Activated naive CD8-positive, alpha-beta T cell (primary cell): ENCODE results near the gene HHAT.
"Not testable (repeated sequence)": the region's sequence is repeated elsewhere in the genome, so short reads cannot be mapped to it uniquely, and the experiment has no call there.

Experiments
- H3K27ac Mint-ChIP-seq: one replicate; pipeline ENCODE4 v1.8.0; 2021; ENCODE audit warnings: mixed read lengths
- H3K27me3 Mint-ChIP-seq: one replicate; pipeline ENCODE4 v1.8.0; 2021; ENCODE audit warnings: mixed read lengths
- H3K36me3 Mint-ChIP-seq: one replicate; pipeline ENCODE4 v1.8.0; 2021; ENCODE audit warnings: mixed read lengths
- H3K4me1 Mint-ChIP-seq: one replicate; pipeline ENCODE4 v1.8.0; 2021; ENCODE audit warnings: low read depth, mixed read lengths
- H3K4me3 Mint-ChIP-seq: one replicate; pipeline ENCODE4 v1.8.0; 2021; ENCODE audit warnings: mild to moderate bottlenecking, mixed read lengths
- H3K9me3 Mint-ChIP-seq: one replicate; pipeline ENCODE4 v1.8.0; 2021; ENCODE audit warnings: low read depth, mixed read lengths

The HHAT gene

GRCh38 chr1:210332233-210332632, 3.5 kb downstream of the HHAT start:
- no peaks in the 10 kb centered on the region for H3K27me3 Mint-ChIP-seq
- H3K9me3 Mint-ChIP-seq, result no peaks in the 10 kb centered on the region
- no peak overlapping the region for H3K4me3 Mint-ChIP-seq
- H3K27ac Mint-ChIP-seq, result peak overlapping the region; percentile 47
- no peaks in the 10 kb centered on the region for H3K36me3 Mint-ChIP-seq
- H3K4me1 Mint-ChIP-seq, result peaks cover 26% of the 10 kb centered on the region

GRCh38 chr1:210332719-210333398, 4.2 kb downstream of the HHAT start:
- Mint-ChIP-seq H3K4me3 (no peak overlapping the region), H3K4me1 (peaks cover 26% of the 10 kb centered on the region), H3K36me3 (no peaks in the 10 kb centered on the region), H3K9me3 (no peaks in the 10 kb centered on the region), H3K27me3 (no peaks in the 10 kb centered on the region), H3K27ac (peak overlapping the region; percentile 47)

GRCh38 chr1:210335001-210335400, 6.3 kb downstream of the HHAT start:
- H3K27me3 Mint-ChIP-seq, result no peaks in the 10 kb centered on the region
- peaks cover 17% of the 10 kb centered on the region for H3K4me1 Mint-ChIP-seq

GRCh38 chr1:210336362-210336761, 7.7 kb downstream of the HHAT start:
- no peaks in the 10 kb centered on the region for H3K27me3 Mint-ChIP-seq
- H3K27ac Mint-ChIP-seq, result no peak overlapping the region
- H3K9me3 Mint-ChIP-seq, result no peaks in the 10 kb centered on the region
- H3K4me3 Mint-ChIP-seq, result no peak overlapping the region
- no peaks in the 10 kb centered on the region for H3K36me3 Mint-ChIP-seq
- peaks cover 30% of the 10 kb centered on the region for H3K4me1 Mint-ChIP-seq

More at GRCh38 chr1:210335001-210335400, 6.3 kb downstream of the HHAT start:
- H3K27ac Mint-ChIP-seq, result no peak overlapping the region
- H3K9me3 Mint-ChIP-seq, result no peaks in the 10 kb centered on the region
- no peaks in the 10 kb centered on the region for H3K36me3 Mint-ChIP-seq
- H3K4me3 Mint-ChIP-seq, result no peak overlapping the region

- no peaks in the 10 kb centered on the region for H3K9me3 Mint-ChIP-seq
- H3K4me1 Mint-ChIP-seq, result peaks cover 19% of the 10 kb centered on the region
- H3K4me3 Mint-ChIP-seq, result no peak overlapping the region
- H3K27me3 Mint-ChIP-seq, result no peaks in the 10 kb centered on the region
- H3K36me3 Mint-ChIP-seq, result no peaks in the 10 kb centered on the region
- H3K27ac Mint-ChIP-seq, result no peak overlapping the region
Measured at GRCh38 chr1:210339500-210339899, 10.8 kb downstream of the HHAT start.

- Mint-ChIP-seq H3K9me3 (no peaks in the 10 kb centered on the region), H3K27me3 (no peaks in the 10 kb centered on the region), H3K36me3 (no peaks in the 10 kb centered on the region), H3K4me1 (peaks cover 19% of the 10 kb centered on the region), H3K27ac (peak overlapping the region; percentile 72), H3K4me3 (peak overlapping the region; percentile 28)
Measured at GRCh38 chr1:210340311-210340710, 11.6 kb downstream of the HHAT start.

GRCh38 chr1:210340841-210341240, 12.1 kb downstream of the HHAT start:
- H3K4me1 Mint-ChIP-seq, result peaks cover 19% of the 10 kb centered on the region
- peak overlapping the region; percentile 72 for H3K27ac Mint-ChIP-seq
- no peak overlapping the region for H3K4me3 Mint-ChIP-seq
- no peaks in the 10 kb centered on the region for H3K27me3 Mint-ChIP-seq
- H3K36me3 Mint-ChIP-seq, result no peaks in the 10 kb centered on the region
- H3K9me3 Mint-ChIP-seq, result no peaks in the 10 kb centered on the region

GRCh38 chr1:210342986-210343780, 14.5 kb downstream of the HHAT start:
- Mint-ChIP-seq H3K4me3 (no peak overlapping the region), H3K27ac (no peak overlapping the region), H3K36me3 (no peaks in the 10 kb centered on the region), H3K4me1 (peaks cover 26% of the 10 kb centered on the region), H3K27me3 (no peaks in the 10 kb centered on the region), H3K9me3 (no peaks in the 10 kb centered on the region)

- no peak overlapping the region for H3K4me3 Mint-ChIP-seq
- H3K27me3 Mint-ChIP-seq, result no peaks in the 10 kb centered on the region
- peaks cover 25% of the 10 kb centered on the region for H3K4me1 Mint-ChIP-seq
- H3K27ac Mint-ChIP-seq, result no peak overlapping the region
- no peaks in the 10 kb centered on the region for H3K9me3 Mint-ChIP-seq
- H3K36me3 Mint-ChIP-seq, result no peaks in the 10 kb centered on the region
Measured at GRCh38 chr1:210344706-210345105, 16.0 kb downstream of the HHAT start.

GRCh38 chr1:210347112-210347511, 18.4 kb downstream of the HHAT start:
- Mint-ChIP-seq H3K4me1 (peaks cover 7% of the 10 kb centered on the region), H3K27me3 (no peaks in the 10 kb centered on the region), H3K9me3 (no peaks in the 10 kb centered on the region), H3K36me3 (peaks cover 6% of the 10 kb centered on the region), H3K27ac (peak overlapping the region; percentile 7), H3K4me3 (no peak overlapping the region)

- Mint-ChIP-seq H3K9me3 (no peaks in the 10 kb centered on the region), H3K36me3 (peaks cover 6% of the 10 kb centered on the region), H3K4me3 (no peak overlapping the region), H3K4me1 (peaks cover 7% of the 10 kb centered on the region), H3K27me3 (no peaks in the 10 kb centered on the region), H3K27ac (no peak overlapping the region)
Measured at GRCh38 chr1:210351496-210351895, 22.8 kb downstream of the HHAT start.

- H3K27me3 Mint-ChIP-seq, result no peaks in the 10 kb centered on the region
- no peak overlapping the region for H3K27ac Mint-ChIP-seq
- H3K9me3 Mint-ChIP-seq, result no peaks in the 10 kb centered on the region
- H3K4me1 Mint-ChIP-seq, result peaks cover under 1% of the 10 kb centered on the region
- no peak overlapping the region for H3K4me3 Mint-ChIP-seq
- H3K36me3 Mint-ChIP-seq, result peaks cover 8% of the 10 kb centered on the region
Measured at GRCh38 chr1:210352575-210352974, 23.9 kb downstream of the HHAT start.

GRCh38 chr1:210354305-210354704, 25.6 kb downstream of the HHAT start:
- H3K27me3 Mint-ChIP-seq, H3K4me1 Mint-ChIP-seq, H3K9me3 Mint-ChIP-seq, H3K4me3 Mint-ChIP-seq, H3K36me3 Mint-ChIP-seq, H3K27ac Mint-ChIP-seq: not testable (repeated sequence)

- no peaks in the 10 kb centered on the region for H3K4me1 Mint-ChIP-seq
- H3K36me3 Mint-ChIP-seq, result peaks cover 2% of the 10 kb centered on the region
- no peak overlapping the region for H3K4me3 Mint-ChIP-seq
- no peaks in the 10 kb centered on the region for H3K27me3 Mint-ChIP-seq
- H3K27ac Mint-ChIP-seq, result no peak overlapping the region
- peaks cover 3% of the 10 kb centered on the region for H3K9me3 Mint-ChIP-seq
Measured at GRCh38 chr1:210358626-210359025, 29.9 kb downstream of the HHAT start.

- Mint-ChIP-seq H3K27me3 (no peaks in the 10 kb centered on the region), H3K9me3 (peaks cover 3% of the 10 kb centered on the region), H3K36me3 (peaks cover 2% of the 10 kb centered on the region), H3K4me3 (no peak overlapping the region), H3K27ac (no peak overlapping the region), H3K4me1 (no peaks in the 10 kb centered on the region)
Measured at GRCh38 chr1:210359255-210359654, 30.6 kb downstream of the HHAT start.
